ENCODE data around the gene HSPA12B. TPM values are rescaled to one million over a fixed set of nuclear protein-coding genes. Genes with fewer than 3 reads are reported as not detected.

HSPA12B gene
- total RNA-seq, 4 donors from 2014 or later: 7.3 to 19.4 (median 13.1) TPM

DNA sequence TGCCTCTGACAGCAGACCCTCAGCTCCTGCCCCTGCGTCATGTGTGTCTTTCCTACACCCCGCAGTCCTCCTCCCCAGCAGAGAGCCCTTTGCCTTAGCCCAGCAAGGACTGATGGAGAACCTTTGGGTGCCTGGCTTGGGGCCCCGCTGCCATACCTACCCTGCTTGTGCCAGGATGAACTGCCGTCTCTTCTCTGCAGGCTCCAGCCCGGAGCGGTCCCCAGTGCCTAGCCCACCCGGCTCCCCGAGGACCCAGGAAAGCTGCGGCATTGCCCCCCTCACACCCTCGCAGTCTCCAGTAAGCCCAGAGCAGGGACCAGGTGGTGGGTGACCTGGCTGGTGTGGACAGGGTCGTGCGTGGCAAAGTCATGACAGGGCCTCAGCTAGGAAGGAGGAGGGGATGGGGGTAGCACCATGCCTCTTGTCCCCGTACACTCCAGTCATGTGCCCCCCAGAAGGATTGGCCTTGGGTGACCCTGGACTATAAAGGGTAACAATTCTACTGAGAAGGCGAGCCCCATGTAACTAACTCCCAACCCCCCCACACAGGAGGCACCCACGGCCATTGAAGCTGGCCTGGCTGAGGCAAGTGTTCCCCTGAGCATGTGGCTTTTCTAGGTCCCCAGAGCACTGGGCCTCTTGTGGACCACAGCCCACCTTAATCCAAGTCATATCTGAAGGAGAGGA lies 8.3 kb downstream of the HSPA12B start:
- Histone ChIP-seq H3K4me3 (replicated peaks in 1 of 3) (no peak overlapping the region), H3K36me3 (no peaks in the 10 kb centered on the region), H3K4me1 (peaks cover 3 to 24% of the 10 kb centered on the region in 2 donors), H3K27ac (peak overlapping the region in 1 of 3 donors; percentile 53), H3K9me3 (no peaks in the 10 kb centered on the region), H3K27me3 (no peaks in the 10 kb centered on the region)
- intact Hi-C loops (cut with DNase I): no loop called here
- DNase-seq: no peak
- TF ChIP-seq POLR2A (IDR thresholded peaks at IDR 0.05): no peak
- TF ChIP-seq, protein P1, sequence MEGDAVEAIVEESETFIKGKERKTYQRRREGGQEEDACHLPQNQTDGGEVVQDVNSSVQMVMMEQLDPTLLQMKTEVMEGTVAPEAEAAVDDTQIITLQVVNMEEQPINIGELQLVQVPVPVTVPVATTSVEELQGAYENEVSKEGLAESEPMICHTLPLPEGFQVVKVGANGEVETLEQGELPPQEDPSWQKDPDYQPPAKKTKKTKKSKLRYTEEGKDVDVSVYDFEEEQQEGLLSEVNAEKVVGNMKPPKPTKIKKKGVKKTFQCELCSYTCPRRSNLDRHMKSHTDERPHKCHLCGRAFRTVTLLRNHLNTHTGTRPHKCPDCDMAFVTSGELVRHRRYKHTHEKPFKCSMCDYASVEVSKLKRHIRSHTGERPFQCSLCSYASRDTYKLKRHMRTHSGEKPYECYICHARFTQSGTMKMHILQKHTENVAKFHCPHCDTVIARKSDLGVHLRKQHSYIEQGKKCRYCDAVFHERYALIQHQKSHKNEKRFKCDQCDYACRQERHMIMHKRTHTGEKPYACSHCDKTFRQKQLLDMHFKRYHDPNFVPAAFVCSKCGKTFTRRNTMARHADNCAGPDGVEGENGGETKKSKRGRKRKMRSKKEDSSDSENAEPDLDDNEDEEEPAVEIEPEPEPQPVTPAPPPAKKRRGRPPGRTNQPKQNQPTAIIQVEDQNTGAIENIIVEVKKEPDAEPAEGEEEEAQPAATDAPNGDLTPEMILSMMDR (IDR thresholded peaks at IDR 0.05): no peak
- 91 to 92% methylated on average over 15 of the region's 15 CpGs for WGBS, 2 donors

DNA sequence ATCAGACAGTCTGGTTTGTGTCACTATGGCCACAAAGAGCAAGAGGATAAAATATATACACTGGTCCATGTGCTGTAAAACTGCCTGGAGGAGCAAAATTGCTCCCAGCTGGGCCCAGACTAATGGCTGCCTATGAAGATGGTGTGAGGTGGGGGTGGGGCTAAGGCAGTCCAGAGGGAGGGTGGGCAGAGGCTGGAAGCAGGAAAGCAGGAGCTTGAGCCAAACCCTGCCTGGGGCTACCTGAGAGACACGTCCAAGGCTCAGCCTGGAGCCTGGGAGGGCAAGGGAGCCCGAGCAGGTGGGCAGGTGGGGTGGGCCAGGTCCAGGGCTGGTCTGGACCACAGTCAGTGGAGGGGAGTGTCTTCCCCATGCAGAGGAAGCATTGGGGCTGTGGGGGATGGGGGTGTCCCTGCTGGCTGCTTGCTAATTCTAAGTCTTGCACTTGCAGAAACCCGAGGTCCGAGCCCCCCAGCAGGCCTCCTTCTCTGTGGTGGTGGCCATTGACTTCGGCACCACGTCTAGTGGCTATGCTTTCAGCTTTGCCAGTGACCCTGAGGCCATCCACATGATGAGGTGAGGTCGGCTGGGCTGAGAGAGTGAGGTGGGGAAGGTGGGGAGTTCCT lies 9.5 kb downstream of the HSPA12B start:
- Histone ChIP-seq H3K27me3 (no peaks in the 10 kb centered on the region), H3K9me3 (no peaks in the 10 kb centered on the region), H3K36me3 (no peaks in the 10 kb centered on the region), H3K4me1 (peaks cover 3 to 24% of the 10 kb centered on the region in 2 donors), H3K27ac (no peak overlapping the region), H3K4me3 (replicated peaks in 1 of 3) (no peak overlapping the region)
- intact Hi-C loops (cut with DNase I): no loop called here
- no peak for DNase-seq
- WGBS, 2 donors: 56 to 92% methylated on average over 2 to 7 of the region's 7 CpGs
- TF ChIP-seq, protein P1 (IDR thresholded peaks at IDR 0.05): no peak
- no peak for TF ChIP-seq POLR2A (IDR thresholded peaks at IDR 0.05)

DNA sequence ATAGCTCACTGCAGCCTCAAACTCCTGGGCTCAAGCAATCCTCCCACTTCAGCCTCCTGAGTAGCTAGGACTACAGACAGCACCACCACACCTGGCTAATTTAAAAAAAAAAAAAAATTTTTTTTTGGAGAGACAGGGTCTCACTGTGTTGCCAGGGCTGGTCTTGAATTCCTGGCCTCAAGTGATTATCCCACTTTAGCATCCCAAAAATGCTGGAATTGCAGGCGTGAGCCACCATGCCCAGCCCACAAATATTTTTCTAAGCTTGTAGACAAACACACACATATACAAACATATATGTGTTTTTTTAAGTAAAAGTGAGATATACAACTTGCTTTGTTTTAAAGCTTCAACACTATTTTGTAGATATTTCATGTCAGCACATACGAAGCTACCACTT lies 10.8 kb downstream of the HSPA12B start:
- Histone ChIP-seq H3K9me3 (no peaks in the 10 kb centered on the region), H3K36me3 (no peaks in the 10 kb centered on the region), H3K4me1 (peaks cover 3 to 19% of the 10 kb centered on the region in 2 donors), H3K4me3 (replicated peaks in 1 of 3) (no peak overlapping the region), H3K27ac (no peak overlapping the region), H3K27me3 (no peaks in the 10 kb centered on the region)
- 92 to 96% methylated on average over 2 of the region's 2 CpGs for WGBS, 2 donors
- DNase-seq: no peak
- TF ChIP-seq POLR2A (IDR thresholded peaks at IDR 0.05): no peak
- TF ChIP-seq, protein P1 (IDR thresholded peaks at IDR 0.05): no peak
- intact Hi-C loops (cut with DNase I): no loop called here

DNA sequence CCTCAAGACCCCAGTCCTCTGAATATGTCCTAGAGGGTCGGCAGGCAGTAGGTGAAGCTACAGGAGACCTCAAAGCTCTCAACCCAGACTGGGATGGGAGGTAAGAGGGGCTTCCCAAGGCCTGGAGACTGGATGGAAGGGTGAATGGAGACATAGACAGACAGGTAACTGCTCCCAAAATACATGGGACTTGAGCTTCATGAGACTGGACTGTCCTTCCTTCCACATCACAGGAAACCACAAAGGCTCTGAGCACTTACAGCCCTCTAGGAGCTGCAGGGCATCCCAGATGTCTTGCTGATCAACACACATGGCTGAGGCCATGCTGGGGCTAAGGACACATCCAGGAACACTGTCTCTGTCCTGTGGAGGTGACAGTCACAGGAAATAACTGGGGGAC lies 11.6 kb downstream of the HSPA12B start:
- Histone ChIP-seq H3K4me3 (replicated peaks in 1 of 3) (no peak overlapping the region), H3K36me3 (no peaks in the 10 kb centered on the region), H3K4me1 (peaks cover 3 to 19% of the 10 kb centered on the region in 2 donors), H3K27ac (no peak overlapping the region), H3K27me3 (no peaks in the 10 kb centered on the region), H3K9me3 (no peaks in the 10 kb centered on the region)
- intact Hi-C loops (cut with DNase I): no loop called here
- DNase-seq: no peak
- WGBS, 2 donors: 87 to 92% methylated on average over 1 of the region's 1 CpG
- TF ChIP-seq, protein P1 (IDR thresholded peaks at IDR 0.05): no peak
- no peak for TF ChIP-seq POLR2A (IDR thresholded peaks at IDR 0.05)

All from thyroid gland (tissue), 4 donors.